ENCODE measurements around the gene OAF.

Gene OAF

DNA sequence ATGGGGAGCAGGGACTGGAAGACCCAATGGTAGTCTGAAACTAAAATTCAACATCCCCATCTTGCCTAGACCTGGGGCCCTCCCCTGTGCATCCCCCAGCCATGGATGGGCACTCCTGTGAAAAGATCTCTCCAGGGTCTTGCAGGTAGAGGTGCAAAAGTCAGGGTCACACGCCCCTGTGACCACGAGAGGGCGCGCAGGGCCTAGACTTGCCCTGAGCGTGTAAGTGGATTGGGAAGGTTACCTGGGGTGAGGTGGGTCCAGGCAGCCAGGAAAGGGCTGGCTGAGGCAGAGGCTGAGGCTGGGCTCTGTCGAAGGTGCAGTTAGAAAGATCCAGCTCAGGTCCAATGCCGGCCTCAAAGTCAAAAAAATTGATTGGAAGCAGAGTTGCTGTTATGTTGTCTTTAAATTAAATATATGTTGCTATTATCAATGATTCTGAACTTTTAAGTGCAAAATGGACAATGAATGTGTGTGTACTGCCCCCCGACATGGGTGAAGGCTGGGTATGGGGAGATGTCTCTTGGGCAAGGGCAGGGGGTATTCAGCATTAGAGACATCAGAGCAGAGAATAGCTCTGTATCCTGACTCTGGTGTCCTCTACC lies 24.3 kb downstream of the OAF start:
- H3K27ac Mint-ChIP-seq (ENCODE audit: low read depth) = no peak overlapping the region
- peaks cover 66% of the 10 kb centered on the region for H3K27me3 Mint-ChIP-seq
- DNase-seq (ENCODE audit: low spot score in 2 of 2) (peak in 1 of 2 donors; percentile 21), ATAC-seq (replicated peaks; ENCODE audit: extremely low read depth, poor library complexity, severe bottlenecking) (no peak)
- H3K4me1 Mint-ChIP-seq = no peaks in the 10 kb centered on the region
- no peaks in the 10 kb centered on the region for H3K36me3 Mint-ChIP-seq (ENCODE audit: insufficient read depth)
- no peak overlapping the region for H3K4me3 Mint-ChIP-seq
- H3K9me3 Mint-ChIP-seq = no peaks in the 10 kb centered on the region

DNA sequence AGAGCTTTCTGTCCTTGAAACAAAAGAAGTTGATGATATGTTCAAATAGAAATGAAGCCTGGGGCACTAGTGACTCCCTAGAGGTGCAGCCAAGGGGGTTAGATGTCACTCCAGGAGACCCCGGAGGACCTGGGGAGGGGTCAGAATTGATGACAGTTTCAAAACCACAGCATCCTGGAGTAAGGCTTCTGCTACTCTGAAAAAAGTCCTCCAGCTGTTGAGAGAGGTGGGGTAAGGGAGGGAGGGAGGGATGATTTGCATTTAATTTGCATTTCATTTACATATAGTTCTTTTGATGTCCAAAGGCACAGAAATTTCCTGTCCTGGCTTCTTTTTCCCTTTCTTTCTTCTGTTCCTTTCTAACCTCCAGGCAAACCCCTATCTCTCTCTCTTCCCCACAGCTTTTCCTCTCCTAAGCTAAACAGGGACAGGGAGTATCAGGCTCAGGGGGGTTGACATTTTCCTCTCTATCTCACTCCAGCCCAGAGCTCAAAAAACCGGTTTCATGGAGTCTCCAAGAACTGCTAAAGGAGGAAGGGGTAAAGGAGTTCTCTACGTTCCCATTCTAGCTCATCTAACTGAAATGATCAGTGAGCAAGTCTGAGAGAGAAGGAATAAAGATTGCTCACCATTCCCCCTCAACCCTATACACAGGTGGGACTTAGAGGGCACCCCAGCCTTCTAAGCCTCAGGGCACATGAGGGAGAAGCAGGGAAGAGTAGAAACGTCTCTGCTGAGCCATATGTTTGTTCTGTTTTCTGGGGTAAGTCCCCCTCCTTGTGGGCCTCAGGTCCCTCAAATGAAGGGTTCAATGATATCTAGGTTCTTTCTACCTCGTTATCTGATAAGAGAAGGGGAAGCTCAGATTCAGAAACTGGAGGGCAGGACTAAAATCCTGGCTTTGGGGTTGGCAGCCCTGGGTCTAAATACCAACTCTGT lies 25.6 kb downstream of the OAF start:
- H3K4me1 Mint-ChIP-seq = no peaks in the 10 kb centered on the region
- no peaks in the 10 kb centered on the region for H3K36me3 Mint-ChIP-seq (ENCODE audit: insufficient read depth)
- ATAC-seq (replicated peaks; ENCODE audit: extremely low read depth, poor library complexity, severe bottlenecking) (no peak), DNase-seq (ENCODE audit: low spot score in 2 of 2) (no peak)
- H3K27me3 Mint-ChIP-seq = peaks cover 72% of the 10 kb centered on the region
- no peak overlapping the region for H3K27ac Mint-ChIP-seq (ENCODE audit: low read depth)
- no peak overlapping the region for H3K4me3 Mint-ChIP-seq
- no peaks in the 10 kb centered on the region for H3K9me3 Mint-ChIP-seq

GRCh38 chr11:120238968-120239620 lies 28.3 kb downstream of the OAF start:
- Mint-ChIP-seq H3K36me3 (ENCODE audit: insufficient read depth) (no peaks in the 10 kb centered on the region), H3K27ac (ENCODE audit: low read depth) (no peak overlapping the region), H3K9me3 (no peaks in the 10 kb centered on the region), H3K4me3 (no peak overlapping the region), H3K27me3 (peaks cover 89% of the 10 kb centered on the region), H3K4me1 (no peaks in the 10 kb centered on the region)
- ATAC-seq (replicated peaks; ENCODE audit: extremely low read depth, poor library complexity, severe bottlenecking) (no peak), DNase-seq (ENCODE audit: low spot score in 2 of 2) (no peak)

DNA sequence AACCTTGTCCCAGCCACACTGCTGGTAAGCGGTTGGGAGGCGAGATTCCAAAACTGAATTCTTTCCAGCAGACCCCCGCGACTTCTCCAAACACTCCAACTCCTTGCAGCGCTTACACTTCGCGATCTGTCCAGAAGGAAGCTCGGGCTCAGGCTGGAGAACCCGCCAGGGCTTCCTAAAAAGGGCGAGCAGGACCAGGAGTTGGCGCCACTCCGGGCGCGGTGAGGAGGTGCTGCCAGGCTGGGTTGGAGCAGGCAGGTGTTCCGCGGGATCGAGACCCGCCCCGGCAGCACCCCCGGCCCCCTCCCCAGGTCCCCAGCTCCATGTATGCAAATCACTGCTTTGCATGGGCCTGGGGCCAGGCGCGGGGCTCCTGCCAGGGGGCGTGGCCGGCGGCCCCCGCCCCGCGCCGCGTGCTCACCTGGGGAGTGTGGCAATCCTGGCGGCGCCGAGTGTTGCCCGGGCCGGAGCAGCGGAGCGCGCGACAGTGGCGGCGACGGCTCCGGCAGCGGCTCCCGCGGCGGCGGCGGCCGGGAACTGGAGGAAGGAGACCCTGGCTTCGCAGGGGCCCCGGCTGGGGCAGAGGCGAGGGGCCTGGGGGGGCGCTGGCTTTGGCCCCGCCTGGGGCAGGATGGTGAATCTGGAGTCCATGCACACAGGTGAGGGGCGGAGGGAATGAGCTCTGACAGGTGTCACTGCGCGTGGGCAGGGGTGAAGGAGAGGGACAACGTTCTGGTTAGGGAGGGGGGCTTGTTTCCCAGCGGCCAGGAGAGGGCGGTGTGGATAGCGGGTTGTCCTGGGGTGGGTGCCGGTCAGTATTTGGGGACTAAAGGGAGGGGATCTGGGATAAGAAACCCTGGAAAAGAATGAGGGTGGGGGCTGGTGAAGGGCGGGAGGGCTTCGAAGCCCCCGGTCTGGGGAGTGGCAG lies 29.1 kb downstream of the OAF start, which contains the start of gene POU2F3:
TSS of gene POU2F3 (plus strand) at position 428 of the 928 bp plus-strand sequence. CDS start at position 632, 204 bp downstream.
- ATAC-seq (replicated peaks; ENCODE audit: extremely low read depth, poor library complexity, severe bottlenecking) = no peak
- Mint-ChIP-seq H3K4me3 (no peak within 1 kb of the TSS), H3K4me1 (no peaks in the 10 kb centered on the region), H3K27ac (ENCODE audit: low read depth) (no peak within 1 kb of the TSS), H3K9me3 (no peaks in the 10 kb centered on the region), H3K27me3 (peaks cover 90% of the 10 kb centered on the region), H3K36me3 (ENCODE audit: insufficient read depth) (no peaks in the 10 kb centered on the region)
- no peak for DNase-seq (ENCODE audit: low spot score in 2 of 2)

DNA sequence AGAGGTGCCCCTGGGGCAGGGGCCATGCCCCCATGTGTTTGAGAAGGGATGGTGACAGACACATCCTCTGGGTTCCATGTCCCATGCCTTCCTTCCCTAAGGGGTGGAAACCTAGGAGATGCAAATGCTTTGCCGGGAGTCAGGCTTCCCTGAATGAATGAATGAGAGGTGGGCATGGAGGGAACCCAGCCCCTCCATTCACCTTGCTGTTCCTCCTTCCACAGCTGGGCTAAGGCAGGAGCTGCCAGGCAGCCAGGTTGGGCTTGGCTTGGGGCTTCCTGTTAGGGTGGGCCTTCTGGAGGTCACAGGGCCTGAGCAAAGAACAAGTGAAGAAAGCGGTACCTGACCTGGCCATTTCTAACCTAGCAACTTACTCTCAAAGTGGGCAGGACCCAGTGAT lies 30.0 kb downstream of the OAF start:
- Mint-ChIP-seq H3K27ac (ENCODE audit: low read depth) (no peak overlapping the region), H3K4me3 (no peak overlapping the region), H3K9me3 (no peaks in the 10 kb centered on the region), H3K36me3 (ENCODE audit: insufficient read depth) (peaks cover 1% of the 10 kb centered on the region), H3K4me1 (no peaks in the 10 kb centered on the region), H3K27me3 (peaks cover 94% of the 10 kb centered on the region)
- ATAC-seq (replicated peaks; ENCODE audit: extremely low read depth, poor library complexity, severe bottlenecking) (no peak), DNase-seq (ENCODE audit: low spot score in 2 of 2) (no peak)

DNA sequence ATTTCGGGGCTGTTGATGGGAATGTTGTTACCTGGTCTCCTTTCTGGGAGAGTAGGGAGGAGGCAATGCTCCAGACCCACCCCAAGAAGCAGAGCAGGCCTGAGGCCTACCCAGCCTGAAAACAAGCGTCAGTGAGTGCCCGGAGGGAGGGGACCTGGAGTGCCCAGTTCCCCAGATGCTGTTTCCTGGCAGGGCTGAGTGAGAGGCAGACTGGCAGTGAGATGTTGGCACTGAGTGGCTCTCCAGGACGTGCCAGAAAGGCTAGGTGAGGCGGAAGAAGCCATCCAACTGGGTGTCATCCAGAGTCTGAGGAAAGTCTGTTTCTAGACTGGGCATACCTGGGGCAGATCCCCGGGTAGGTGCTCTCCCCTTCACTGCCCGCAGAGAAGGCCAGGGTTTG lies 30.4 kb downstream of the OAF start:
- no peaks in the 10 kb centered on the region for H3K4me1 Mint-ChIP-seq
- H3K27ac Mint-ChIP-seq (ENCODE audit: low read depth) = no peak overlapping the region
- H3K4me3 Mint-ChIP-seq = no peak overlapping the region
- DNase-seq (ENCODE audit: low spot score in 2 of 2) = no peak
- peaks cover 94% of the 10 kb centered on the region for H3K27me3 Mint-ChIP-seq
- peaks cover 1% of the 10 kb centered on the region for H3K36me3 Mint-ChIP-seq (ENCODE audit: insufficient read depth)
- no peaks in the 10 kb centered on the region for H3K9me3 Mint-ChIP-seq
- ATAC-seq (replicated peaks; ENCODE audit: extremely low read depth, poor library complexity, severe bottlenecking) = no peak

DNA sequence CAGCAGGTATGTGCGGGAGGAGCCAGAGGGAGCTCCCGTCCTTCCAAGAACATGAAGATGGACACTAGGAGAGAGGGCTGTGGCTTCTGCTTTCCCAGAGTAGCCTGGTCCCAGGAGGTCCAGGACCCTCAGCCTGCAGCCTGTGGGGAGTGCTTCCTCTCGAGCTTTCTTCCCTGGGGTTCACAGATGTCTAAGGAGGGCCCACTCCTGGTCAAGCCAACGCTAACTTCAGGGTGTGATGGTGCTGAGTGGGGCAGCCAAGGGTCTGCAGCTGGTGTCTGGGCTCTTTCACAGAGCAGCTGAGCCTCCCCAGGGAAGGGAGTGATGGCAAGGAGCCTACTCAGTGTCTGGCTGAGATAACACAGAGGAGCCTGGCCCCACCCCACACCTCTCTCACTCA lies 32.4 kb downstream of the OAF start:
- no peak for ATAC-seq (replicated peaks; ENCODE audit: extremely low read depth, poor library complexity, severe bottlenecking)
- no peaks in the 10 kb centered on the region for H3K9me3 Mint-ChIP-seq
- no peaks in the 10 kb centered on the region for H3K4me1 Mint-ChIP-seq
- H3K4me3 Mint-ChIP-seq = no peak overlapping the region
- H3K36me3 Mint-ChIP-seq (ENCODE audit: insufficient read depth) = peaks cover 1% of the 10 kb centered on the region
- no peak overlapping the region for H3K27ac Mint-ChIP-seq (ENCODE audit: low read depth)
- DNase-seq (ENCODE audit: low spot score in 2 of 2) = no peak
- H3K27me3 Mint-ChIP-seq = peaks cover 94% of the 10 kb centered on the region

GRCh38 chr11:120244476-120245365 lies 33.9 kb downstream of the OAF start:
- H3K4me1 Mint-ChIP-seq = no peaks in the 10 kb centered on the region
- H3K36me3 Mint-ChIP-seq (ENCODE audit: insufficient read depth) = peaks cover 1% of the 10 kb centered on the region
- H3K9me3 Mint-ChIP-seq = no peaks in the 10 kb centered on the region
- DNase-seq (ENCODE audit: low spot score in 2 of 2) (no peak), ATAC-seq (replicated peaks; ENCODE audit: extremely low read depth, poor library complexity, severe bottlenecking) (no peak)
- no peak overlapping the region for H3K4me3 Mint-ChIP-seq
- peaks cover 91% of the 10 kb centered on the region for H3K27me3 Mint-ChIP-seq
- H3K27ac Mint-ChIP-seq (ENCODE audit: low read depth) = no peak overlapping the region

DNA sequence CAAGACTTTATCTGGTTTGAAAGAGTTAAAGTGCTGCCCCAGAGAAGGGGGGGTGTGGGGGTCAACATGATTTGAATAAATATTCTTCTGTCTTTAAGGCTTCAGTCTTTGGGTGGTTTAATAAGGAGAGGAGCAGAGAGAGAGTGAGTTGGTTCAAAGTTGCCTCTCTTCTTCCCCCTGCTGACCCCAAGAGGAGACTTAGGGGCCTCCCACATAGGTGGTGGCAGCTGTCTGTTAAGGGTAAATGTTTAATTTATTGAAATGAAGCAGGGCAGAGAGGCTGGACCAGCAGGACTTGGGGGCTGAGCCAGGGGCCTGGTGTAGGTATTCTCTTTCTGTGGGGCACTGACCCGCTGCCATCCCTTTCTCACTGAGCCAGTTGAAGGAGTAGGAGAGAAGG lies 34.6 kb downstream of the OAF start:
- Mint-ChIP-seq H3K4me3 (no peak overlapping the region), H3K36me3 (ENCODE audit: insufficient read depth) (peaks cover 1% of the 10 kb centered on the region), H3K4me1 (no peaks in the 10 kb centered on the region), H3K27ac (ENCODE audit: low read depth) (no peak overlapping the region), H3K9me3 (no peaks in the 10 kb centered on the region), H3K27me3 (peaks cover 94% of the 10 kb centered on the region)
- ATAC-seq (replicated peaks; ENCODE audit: extremely low read depth, poor library complexity, severe bottlenecking) (no peak), DNase-seq (ENCODE audit: low spot score in 2 of 2) (no peak)

DNA sequence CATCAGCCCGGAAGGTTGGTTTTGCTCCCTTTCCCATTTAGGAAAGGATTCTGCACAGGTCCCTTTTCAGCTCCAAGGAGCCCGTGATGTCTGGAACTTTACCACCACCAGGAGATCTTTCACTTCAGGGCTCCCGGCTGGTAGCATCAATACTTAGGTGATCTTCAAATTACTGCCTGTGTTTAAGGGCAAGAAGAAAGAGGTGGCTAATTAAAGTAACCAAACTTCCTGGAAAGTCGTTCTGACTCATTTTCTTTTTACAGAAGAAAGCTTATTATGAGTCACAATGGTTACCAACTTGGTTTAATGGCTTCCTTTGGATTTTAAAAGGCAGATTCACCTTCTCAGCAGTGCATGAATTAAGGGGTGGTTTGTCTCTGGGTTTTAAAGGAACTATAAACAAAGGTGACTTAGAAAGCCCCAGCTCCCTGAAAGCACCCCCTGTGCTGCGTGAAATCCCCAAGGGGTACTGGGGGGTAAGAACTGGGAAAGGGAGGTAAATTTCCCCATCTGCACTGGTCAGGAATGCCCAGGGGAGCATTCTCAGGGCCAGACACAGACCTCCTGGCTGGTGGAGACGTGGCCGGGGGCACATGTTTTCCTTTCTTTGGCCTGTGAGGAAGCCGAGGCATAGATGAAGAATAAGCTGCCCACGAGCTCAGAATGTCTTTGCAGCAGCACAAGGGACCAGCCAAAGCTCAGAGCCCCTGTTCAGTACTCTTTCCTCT lies 37.9 kb downstream of the OAF start:
- Mint-ChIP-seq H3K27ac (ENCODE audit: low read depth) (no peak overlapping the region), H3K27me3 (peaks cover 81% of the 10 kb centered on the region), H3K36me3 (ENCODE audit: insufficient read depth) (peaks cover 1% of the 10 kb centered on the region), H3K9me3 (no peaks in the 10 kb centered on the region), H3K4me3 (no peak overlapping the region), H3K4me1 (no peaks in the 10 kb centered on the region)
- ATAC-seq (replicated peaks; ENCODE audit: extremely low read depth, poor library complexity, severe bottlenecking) (no peak), DNase-seq (ENCODE audit: low spot score in 2 of 2) (no peak)
